ENCODE results near the gene KRT39. TPM values are rescaled to one million over a fixed set of nuclear protein-coding genes. Genes with fewer than 3 reads are reported as not detected.

KRT39 gene
- total and polyA plus RNA-seq, 2 of the 13 experiments (the other 11 are each of a cell fraction or from before 2014, with no cell fraction given): 0.07 to 1.2 TPM

GRCh38 chr17:40915199-40915661 lies 51.5 kb downstream of the KRT39 start (continued):
- TF ChIP-seq ETV5 (CRISPR knock-in tag; IDR thresholded peaks at IDR 0.05; ENCODE audit: borderline replicate concordance) (peak; percentile 49; the same call in 1 of the 2 replicates), ZNF572 (CRISPR knock-in tag; IDR thresholded peaks at IDR 0.05) (no peak), ARID2 (CRISPR knock-in tag; IDR thresholded peaks at IDR 0.05; ENCODE audit: borderline replicate concordance) (no peak), ATF7 (IDR thresholded peaks at IDR 0.05) (peak; percentile 92), ATF7 (CRISPR knock-in tag; IDR thresholded peaks at IDR 0.05) (no peak), ZNF382 (CRISPR knock-in tag; IDR thresholded peaks at IDR 0.05; ENCODE audit: borderline replicate concordance) (no peak), ZFP36 (IDR thresholded peaks at IDR 0.05; ENCODE audit: borderline replicate concordance, low read depth, low read length, partially characterized antibody) (no peak), RBM39 (IDR thresholded peaks at IDR 0.05; ENCODE audit: low read depth, low read length, poor library complexity, severe bottlenecking) (no peak), CREB3 (CRISPR knock-in tag; IDR thresholded peaks at IDR 0.05) (no peak), PHF5A (CRISPR knock-in tag; IDR thresholded peaks at IDR 0.05; ENCODE audit: low read depth, unreplicated experiment) (peak; percentile 29), BCL6 (CRISPR knock-in tag; IDR thresholded peaks at IDR 0.05) (0 out of 2 replicates have a peak, but pooled peaks have one; percentile 19), HMGXB4 (CRISPR knock-in tag; IDR thresholded peaks at IDR 0.05; ENCODE audit: borderline replicate concordance in 1 of 2, low read depth in 1 of 2) (no peak), ZMAT5 (CRISPR knock-in tag; IDR thresholded peaks at IDR 0.05; ENCODE audit: borderline replicate concordance, low read depth) (no peak), ZFP62 (CRISPR knock-in tag; IDR thresholded peaks at IDR 0.05) (no peak), NKX3-1 (CRISPR knock-in tag; IDR thresholded peaks at IDR 0.05) (no peak), ZSCAN30 (CRISPR knock-in tag; IDR thresholded peaks at IDR 0.05) (no peak), NR2C2 (CRISPR knock-in tag; IDR thresholded peaks at IDR 0.05; ENCODE audit: borderline replicate concordance) (no peak), SNAI1 (CRISPR knock-in tag; IDR thresholded peaks at IDR 0.05; ENCODE audit: borderline replicate concordance) (no peak), HDAC1 (CRISPR knock-in tag; IDR thresholded peaks at IDR 0.05) (no peak), TBX3 (IDR thresholded peaks at IDR 0.05; ENCODE audit: borderline replicate concordance) (peak; percentile 52; the same call in 1 of the 2 replicates), ZNF280B (CRISPR knock-in tag; IDR thresholded peaks at IDR 0.05; ENCODE audit: borderline replicate concordance) (no peak)
- TF ChIP-seq, protein P1, sequence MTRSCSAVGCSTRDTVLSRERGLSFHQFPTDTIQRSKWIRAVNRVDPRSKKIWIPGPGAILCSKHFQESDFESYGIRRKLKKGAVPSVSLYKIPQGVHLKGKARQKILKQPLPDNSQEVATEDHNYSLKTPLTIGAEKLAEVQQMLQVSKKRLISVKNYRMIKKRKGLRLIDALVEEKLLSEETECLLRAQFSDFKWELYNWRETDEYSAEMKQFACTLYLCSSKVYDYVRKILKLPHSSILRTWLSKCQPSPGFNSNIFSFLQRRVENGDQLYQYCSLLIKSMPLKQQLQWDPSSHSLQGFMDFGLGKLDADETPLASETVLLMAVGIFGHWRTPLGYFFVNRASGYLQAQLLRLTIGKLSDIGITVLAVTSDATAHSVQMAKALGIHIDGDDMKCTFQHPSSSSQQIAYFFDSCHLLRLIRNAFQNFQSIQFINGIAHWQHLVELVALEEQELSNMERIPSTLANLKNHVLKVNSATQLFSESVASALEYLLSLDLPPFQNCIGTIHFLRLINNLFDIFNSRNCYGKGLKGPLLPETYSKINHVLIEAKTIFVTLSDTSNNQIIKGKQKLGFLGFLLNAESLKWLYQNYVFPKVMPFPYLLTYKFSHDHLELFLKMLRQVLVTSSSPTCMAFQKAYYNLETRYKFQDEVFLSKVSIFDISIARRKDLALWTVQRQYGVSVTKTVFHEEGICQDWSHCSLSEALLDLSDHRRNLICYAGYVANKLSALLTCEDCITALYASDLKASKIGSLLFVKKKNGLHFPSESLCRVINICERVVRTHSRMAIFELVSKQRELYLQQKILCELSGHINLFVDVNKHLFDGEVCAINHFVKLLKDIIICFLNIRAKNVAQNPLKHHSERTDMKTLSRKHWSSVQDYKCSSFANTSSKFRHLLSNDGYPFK (CRISPR knock-in tag; IDR thresholded peaks at IDR 0.05; ENCODE audit: borderline replicate concordance): no peak

All from HepG2 (cell line).